ENCODE results near the gene KDM4C. TPM values are rescaled to one million over a fixed set of nuclear protein-coding genes. Genes with fewer than 3 reads are reported as not detected.
"Not testable (repeated sequence)": the region's sequence is repeated elsewhere in the genome, so short reads cannot be mapped to it uniquely, and the experiment has no call there.

The KDM4C gene
- polyA plus RNA-seq, 4 donors, result 12.6 to 27.3 (median 18.9) TPM

DNA sequence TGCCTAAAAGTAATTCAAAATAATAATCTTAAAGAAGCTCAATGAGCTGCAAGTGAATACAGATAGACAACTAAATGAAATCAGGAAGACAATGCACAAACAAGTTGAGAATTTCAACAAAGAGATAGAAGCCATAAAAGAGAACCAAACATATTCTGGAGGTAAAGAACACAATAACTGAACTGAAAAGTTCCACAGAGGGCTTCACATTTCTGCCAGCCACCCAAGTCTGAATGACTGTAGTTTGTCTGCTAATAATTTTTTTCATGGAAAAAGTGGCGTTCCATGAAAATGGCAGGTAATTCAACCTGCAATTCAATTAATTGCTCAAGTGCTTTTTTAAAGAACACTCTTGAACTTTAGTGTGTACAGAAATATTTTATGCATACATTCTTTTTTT, 251.3 kb downstream of the KDM4C start:
- FAIRE-seq, result no peak
- Histone ChIP-seq H3K4me1 (ENCODE audit: control insufficient read depth in 3 of 3, insufficient read depth in 2 of 3, low read depth in 1 of 3, low read length in 2 of 3) (no peaks in the 10 kb centered on the region), H3K27ac (ENCODE audit: low read depth in 1 of 3, low read length in 2 of 3) (no peak overlapping the region), H3K36me3 (ENCODE audit: control insufficient read depth in 3 of 3, insufficient read depth in 2 of 3, low read depth in 1 of 3, low read length in 3 of 3) (peaks cover 6 to 19% (median 14%) of the 10 kb centered on the region in 3 donors), H3K27me3 (ENCODE audit: control insufficient read depth in 3 of 3, insufficient read depth in 3 of 3, low read length in 3 of 3) (no peaks in the 10 kb centered on the region), H3K4me3 (ENCODE audit: low read depth in 1 of 3, low read length in 3 of 3) (no peak overlapping the region), H3K9me3 (ENCODE audit: control insufficient read depth in 2 of 2, insufficient read depth in 1 of 2, low read depth in 1 of 2, low read length in 1 of 2) (peaks cover 0 to 12% of the 10 kb centered on the region in 2 donors)
- WGBS, 3 donors, result 95 to 100% (median 100%) methylated on average over 1 of the region's 1 CpG
- DNase-seq, result no peak

DNA sequence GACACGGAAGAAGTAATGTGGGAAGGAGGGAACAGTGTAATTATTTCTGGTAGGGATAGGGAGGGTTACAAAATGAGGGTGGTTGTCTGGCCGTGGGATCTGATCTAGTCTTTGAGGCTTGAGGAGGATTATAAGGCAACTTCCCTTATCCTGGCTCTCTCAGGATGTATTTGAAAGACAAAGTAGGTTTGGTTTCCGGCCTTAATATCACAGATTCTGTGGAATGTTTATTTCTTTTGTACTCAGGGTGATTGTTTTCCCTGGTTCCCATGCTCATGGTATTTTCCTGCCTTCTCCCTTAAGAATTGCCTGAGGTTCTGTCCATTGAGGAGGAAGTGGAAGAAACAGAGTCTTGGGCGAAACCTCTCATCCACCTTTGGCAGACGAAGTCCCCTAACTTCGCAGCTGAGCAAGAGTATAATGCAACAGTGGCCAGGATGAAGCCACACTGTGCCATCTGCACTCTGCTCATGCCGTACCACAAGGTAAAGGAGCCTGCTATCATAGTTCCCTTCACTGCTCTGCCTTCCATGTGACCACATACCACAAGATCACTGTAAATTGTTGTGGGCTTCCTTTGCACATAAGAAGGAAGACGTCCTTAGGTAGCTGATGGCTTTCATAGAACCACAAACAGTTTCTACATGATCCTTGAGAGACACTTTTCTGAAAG, 253.8 kb downstream of the KDM4C start:
- WGBS, 3 donors, result 76 to 93% (median 80%) methylated on average over 8 of the region's 8 CpGs
- Histone ChIP-seq H3K4me3 (ENCODE audit: low read depth in 1 of 3, low read length in 3 of 3) (no peak overlapping the region), H3K36me3 (ENCODE audit: control insufficient read depth in 3 of 3, insufficient read depth in 2 of 3, low read depth in 1 of 3, low read length in 3 of 3) (peaks cover 6 to 23% (median 15%) of the 10 kb centered on the region in 3 donors), H3K9me3 (ENCODE audit: control insufficient read depth in 2 of 2, insufficient read depth in 1 of 2, low read depth in 1 of 2, low read length in 1 of 2) (peaks cover 0 to 9% of the 10 kb centered on the region in 2 donors), H3K27me3 (ENCODE audit: control insufficient read depth in 3 of 3, insufficient read depth in 3 of 3, low read length in 3 of 3) (no peaks in the 10 kb centered on the region), H3K4me1 (ENCODE audit: control insufficient read depth in 3 of 3, insufficient read depth in 2 of 3, low read depth in 1 of 3, low read length in 2 of 3) (no peaks in the 10 kb centered on the region), H3K27ac (ENCODE audit: low read depth in 1 of 3, low read length in 2 of 3) (no peak overlapping the region)
- no peak for DNase-seq
- FAIRE-seq, result no peak

DNA sequence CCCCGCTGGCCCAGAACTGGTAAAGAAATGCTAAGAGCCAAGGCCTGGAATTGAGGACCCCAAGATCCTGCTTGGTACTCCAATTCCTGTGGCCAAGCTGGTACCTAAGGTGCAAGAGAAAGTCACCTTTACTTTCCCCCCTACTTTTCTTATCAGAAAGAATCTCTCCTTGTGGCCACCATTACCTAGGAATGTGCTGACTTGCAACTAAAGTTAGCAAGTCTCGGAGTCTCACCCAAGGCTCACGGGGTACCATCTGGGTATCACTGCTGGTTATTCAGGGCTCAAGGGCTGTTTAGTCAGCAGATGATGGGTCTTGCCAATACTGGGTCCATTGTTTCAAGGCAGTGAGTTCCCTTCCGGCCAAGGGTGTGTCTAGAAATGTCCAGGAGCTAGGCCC, 270.2 kb downstream of the KDM4C start:
- no peak overlapping the region for H3K27ac ChIP-seq (ENCODE audit: low read depth in 1 of 3, low read length in 2 of 3)
- no peaks in the 10 kb centered on the region for H3K9me3 ChIP-seq (ENCODE audit: control insufficient read depth in 2 of 2, insufficient read depth in 1 of 2, low read depth in 1 of 2, low read length in 1 of 2)
- peaks cover 0 to 14% (median 7%) of the 10 kb centered on the region in 3 donors for H3K36me3 ChIP-seq (ENCODE audit: control insufficient read depth in 3 of 3, insufficient read depth in 2 of 3, low read depth in 1 of 3, low read length in 3 of 3)
- no peaks in the 10 kb centered on the region for H3K4me1 ChIP-seq (ENCODE audit: control insufficient read depth in 3 of 3, insufficient read depth in 2 of 3, low read depth in 1 of 3, low read length in 2 of 3)
- no peak overlapping the region for H3K4me3 ChIP-seq (ENCODE audit: low read depth in 1 of 3, low read length in 3 of 3)
- H3K27me3 ChIP-seq (ENCODE audit: control insufficient read depth in 3 of 3, insufficient read depth in 3 of 3, low read length in 3 of 3), result no peaks in the 10 kb centered on the region
- FAIRE-seq (no peak), DNase-seq (no peak)
- 96 to 100% (median 100%) methylated on average over 4 of the region's 4 CpGs for WGBS, 3 donors

DNA sequence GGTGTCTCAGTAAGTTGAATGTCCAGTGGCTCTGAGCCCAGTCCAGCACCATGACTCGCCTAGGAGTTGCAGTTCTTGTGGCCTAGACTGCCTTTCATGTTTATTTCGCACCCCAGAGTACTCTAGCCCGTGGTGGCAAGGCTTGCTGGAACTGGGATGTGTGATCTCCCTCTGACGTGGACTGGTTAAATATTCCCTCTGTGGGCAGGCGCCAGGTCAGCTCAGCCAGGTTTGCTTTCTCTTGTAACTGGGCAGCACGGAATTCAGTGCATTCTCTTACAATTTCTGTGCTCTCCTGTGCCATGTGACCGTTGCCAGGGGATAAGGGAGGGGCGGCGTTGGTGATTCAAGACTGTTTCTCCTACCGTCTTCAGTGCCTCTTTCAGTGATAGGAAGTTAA, 270.8 kb downstream of the KDM4C start:
- Histone ChIP-seq H3K9me3 (ENCODE audit: control insufficient read depth in 2 of 2, insufficient read depth in 1 of 2, low read depth in 1 of 2, low read length in 1 of 2) (no peaks in the 10 kb centered on the region), H3K27me3 (ENCODE audit: control insufficient read depth in 3 of 3, insufficient read depth in 3 of 3, low read length in 3 of 3) (no peaks in the 10 kb centered on the region), H3K4me1 (ENCODE audit: control insufficient read depth in 3 of 3, insufficient read depth in 2 of 3, low read depth in 1 of 3, low read length in 2 of 3) (no peaks in the 10 kb centered on the region), H3K36me3 (ENCODE audit: control insufficient read depth in 3 of 3, insufficient read depth in 2 of 3, low read depth in 1 of 3, low read length in 3 of 3) (peaks cover 0 to 14% (median 7%) of the 10 kb centered on the region in 3 donors), H3K4me3 (ENCODE audit: low read depth in 1 of 3, low read length in 3 of 3) (no peak overlapping the region), H3K27ac (ENCODE audit: low read depth in 1 of 3, low read length in 2 of 3) (no peak overlapping the region)
- no peak for FAIRE-seq
- 90 to 95% (median 95%) methylated on average over 10 of the region's 10 CpGs for WGBS, 3 donors
- DNase-seq, result no peak

DNA sequence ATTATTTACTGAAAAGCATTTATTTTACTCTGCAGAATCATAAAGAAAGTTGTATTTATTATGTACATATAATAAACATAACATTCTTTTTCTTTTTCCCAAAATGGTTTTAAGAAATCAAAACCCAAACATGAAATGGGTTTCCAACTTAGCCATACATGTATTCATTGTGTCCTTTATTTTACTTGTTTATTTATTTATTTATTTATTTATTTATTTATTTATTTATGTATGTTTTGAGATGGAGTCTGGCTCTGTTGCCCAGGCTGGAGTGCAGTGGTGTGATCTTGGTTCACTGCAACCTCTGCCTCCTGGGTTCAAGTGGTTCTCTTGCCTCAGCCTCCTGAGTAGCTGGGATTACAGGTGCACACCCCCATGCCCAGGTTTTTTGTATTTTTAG, 273.2 kb downstream of the KDM4C start:
- not testable (repeated sequence) for H3K4me1 ChIP-seq (ENCODE audit: control insufficient read depth in 3 of 3, insufficient read depth in 2 of 3, low read depth in 1 of 3, low read length in 2 of 3); H3K4me3 ChIP-seq (ENCODE audit: low read depth in 1 of 3, low read length in 3 of 3); H3K27ac ChIP-seq (ENCODE audit: low read depth in 1 of 3, low read length in 2 of 3); H3K27me3 ChIP-seq (ENCODE audit: control insufficient read depth in 3 of 3, insufficient read depth in 3 of 3, low read length in 3 of 3); DNase-seq; H3K9me3 ChIP-seq (ENCODE audit: control insufficient read depth in 2 of 2, insufficient read depth in 1 of 2, low read depth in 1 of 2, low read length in 1 of 2); FAIRE-seq
- H3K36me3 ChIP-seq (ENCODE audit: control insufficient read depth in 3 of 3, insufficient read depth in 2 of 3, low read depth in 1 of 3, low read length in 3 of 3), result peaks cover 0 to 14% (median 9%) of the 10 kb centered on the region in 3 donors

DNA sequence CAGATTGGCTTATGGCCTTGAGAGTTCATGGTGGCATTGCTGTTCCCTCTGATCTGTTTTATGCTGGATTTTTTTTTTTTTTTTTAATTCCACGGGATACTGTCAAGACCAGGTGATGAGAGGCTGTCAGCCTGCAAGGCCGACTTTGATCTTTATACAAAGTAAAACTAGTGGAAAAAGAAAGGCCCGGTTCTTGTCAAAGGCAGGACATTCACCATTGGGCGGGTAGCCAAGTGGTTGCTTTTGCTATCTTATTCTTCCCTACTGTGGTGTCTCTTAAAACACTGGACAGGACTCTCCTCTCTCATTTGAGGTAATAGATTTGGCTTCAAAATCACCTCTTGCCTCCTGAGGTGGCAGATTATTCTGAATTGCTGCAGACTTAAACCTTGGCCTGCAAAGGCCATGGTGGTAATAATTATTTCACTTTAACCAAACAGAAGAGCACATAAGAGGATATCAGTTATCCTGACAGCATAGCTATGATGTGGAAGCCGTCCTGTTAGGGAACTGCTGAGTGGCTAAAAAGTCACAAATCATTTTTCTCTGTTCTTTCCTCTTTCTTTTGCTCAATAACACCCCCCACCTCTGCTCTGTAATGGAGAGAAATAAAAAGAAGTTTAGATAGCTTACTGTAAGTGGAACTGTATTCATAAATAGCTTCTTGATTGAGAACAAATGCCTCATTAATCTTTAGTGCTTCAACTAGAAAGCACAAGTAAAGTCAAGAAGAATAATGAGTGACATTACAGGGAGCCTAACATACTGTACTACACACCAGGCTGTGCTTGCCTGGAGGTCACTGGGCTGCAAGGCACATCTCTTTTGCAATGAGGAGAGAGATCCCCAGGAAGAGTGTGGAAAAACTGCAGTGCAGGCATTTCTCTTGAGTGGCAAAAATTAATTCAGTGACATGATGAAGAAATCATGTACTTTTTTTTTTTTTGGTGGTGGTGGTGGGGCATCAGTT, 275.6 kb downstream of the KDM4C start:
- WGBS, 3 donors, result 84 to 95% (median 91%) methylated on average over 5 of the region's 5 CpGs
- Histone ChIP-seq H3K4me1 (ENCODE audit: control insufficient read depth in 3 of 3, insufficient read depth in 2 of 3, low read depth in 1 of 3, low read length in 2 of 3) (no peaks in the 10 kb centered on the region), H3K27me3 (ENCODE audit: control insufficient read depth in 3 of 3, insufficient read depth in 3 of 3, low read length in 3 of 3) (no peaks in the 10 kb centered on the region), H3K4me3 (ENCODE audit: low read depth in 1 of 3, low read length in 3 of 3) (no peak overlapping the region), H3K27ac (ENCODE audit: low read depth in 1 of 3, low read length in 2 of 3) (no peak overlapping the region), H3K9me3 (ENCODE audit: control insufficient read depth in 2 of 2, insufficient read depth in 1 of 2, low read depth in 1 of 2, low read length in 1 of 2) (no peaks in the 10 kb centered on the region), H3K36me3 (ENCODE audit: control insufficient read depth in 3 of 3, insufficient read depth in 2 of 3, low read depth in 1 of 3, low read length in 3 of 3) (peaks cover 0 to 5% (median 4%) of the 10 kb centered on the region in 3 donors)
- no peak for DNase-seq
- FAIRE-seq, result no peak

DNA sequence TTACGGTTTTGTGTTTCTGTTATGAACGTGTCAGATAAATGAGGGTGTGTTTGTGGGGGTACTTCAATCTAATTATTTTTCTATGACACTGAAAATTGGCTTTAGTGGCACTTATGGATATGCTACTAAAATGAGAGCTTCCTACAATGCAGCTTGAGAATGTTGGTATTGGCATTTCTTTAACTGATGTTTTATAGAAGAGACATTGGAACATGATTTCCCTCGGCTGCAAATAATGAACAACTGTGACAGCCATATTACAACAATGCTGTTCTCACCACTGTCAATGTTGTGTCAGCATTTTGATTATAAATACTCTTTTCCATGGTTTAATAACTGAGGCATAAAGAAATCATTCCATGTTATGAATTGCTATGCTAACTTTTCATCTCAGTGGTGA, 279.4 kb downstream of the KDM4C start:
- H3K9me3 ChIP-seq (ENCODE audit: control insufficient read depth in 2 of 2, insufficient read depth in 1 of 2, low read depth in 1 of 2, low read length in 1 of 2), result no peaks in the 10 kb centered on the region
- H3K27me3 ChIP-seq (ENCODE audit: control insufficient read depth in 3 of 3, insufficient read depth in 3 of 3, low read length in 3 of 3), result no peaks in the 10 kb centered on the region
- no peak overlapping the region for H3K27ac ChIP-seq (ENCODE audit: low read depth in 1 of 3, low read length in 2 of 3)
- DNase-seq, result no peak
- WGBS, 3 donors, result 75 to 90% (median 86%) methylated on average over 3 of the region's 3 CpGs
- no peak for FAIRE-seq
- no peaks in the 10 kb centered on the region for H3K4me1 ChIP-seq (ENCODE audit: control insufficient read depth in 3 of 3, insufficient read depth in 2 of 3, low read depth in 1 of 3, low read length in 2 of 3)
- peaks cover 0 to 5% (median 0%) of the 10 kb centered on the region in 3 donors for H3K36me3 ChIP-seq (ENCODE audit: control insufficient read depth in 3 of 3, insufficient read depth in 2 of 3, low read depth in 1 of 3, low read length in 3 of 3)
- H3K4me3 ChIP-seq (ENCODE audit: low read depth in 1 of 3, low read length in 3 of 3), result no peak overlapping the region

DNA sequence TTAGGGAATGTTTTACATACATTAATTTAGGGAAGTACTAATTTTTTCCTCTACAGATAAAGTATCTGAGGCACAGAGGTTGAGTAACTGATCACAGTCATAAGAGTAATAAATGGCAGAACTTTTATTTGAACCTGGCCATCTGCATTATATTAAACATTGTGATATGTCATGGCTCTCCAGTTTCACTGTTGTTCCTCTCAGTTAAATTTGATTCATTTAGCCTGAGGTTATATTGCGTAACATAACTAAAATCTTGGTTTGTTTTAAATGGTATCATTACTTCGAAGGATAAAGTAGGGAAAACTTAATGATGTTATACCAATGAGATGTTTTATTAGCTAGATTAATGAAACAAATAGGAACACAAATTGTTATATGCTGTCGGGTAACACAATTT, 284.4 kb downstream of the KDM4C start:
- FAIRE-seq, result no peak
- Histone ChIP-seq H3K36me3 (ENCODE audit: control insufficient read depth in 3 of 3, insufficient read depth in 2 of 3, low read depth in 1 of 3, low read length in 3 of 3) (peaks cover 0 to 3% (median 3%) of the 10 kb centered on the region in 3 donors), H3K9me3 (ENCODE audit: control insufficient read depth in 2 of 2, insufficient read depth in 1 of 2, low read depth in 1 of 2, low read length in 1 of 2) (no peaks in the 10 kb centered on the region), H3K27ac (ENCODE audit: low read depth in 1 of 3, low read length in 2 of 3) (no peak overlapping the region), H3K27me3 (ENCODE audit: control insufficient read depth in 3 of 3, insufficient read depth in 3 of 3, low read length in 3 of 3) (no peaks in the 10 kb centered on the region), H3K4me1 (ENCODE audit: control insufficient read depth in 3 of 3, insufficient read depth in 2 of 3, low read depth in 1 of 3, low read length in 2 of 3) (no peaks in the 10 kb centered on the region), H3K4me3 (ENCODE audit: low read depth in 1 of 3, low read length in 3 of 3) (no peak overlapping the region)
- WGBS, 3 donors, result 94 to 98% (median 96%) methylated on average over 3 of the region's 3 CpGs
- DNase-seq, result no peak
